Measurements from ENCODE around the gene CYBB. TPM values are rescaled to one million over a fixed set of nuclear protein-coding genes. Genes with fewer than 3 reads are reported as not detected.

Gene CYBB
- not detected for polyA plus RNA-seq (2013, experiment 1 of 2)
- polyA plus RNA-seq (2013, experiment 2 of 2): not detected

GRCh38 chrX:37779857-37780256 is at the start of gene CYBB:
TSS of gene CYBB (plus strand) at chrX:37780059. CDS start at chrX:37780078, 19 bp downstream.
- no peak within 1 kb of the TSS for H3K9ac ChIP-seq (ENCODE audit: low read length)
- H2AFZ ChIP-seq (ENCODE audit: low read depth, low read length): no peak within 1 kb of the TSS
- no peak within 1 kb of the TSS for H3K14ac ChIP-seq (ENCODE audit: low read length in 2 of 2)
- H3K18ac ChIP-seq (ENCODE audit: low read depth in 1 of 2, low read length in 2 of 2): no peak within 1 kb of the TSS
- H3K23ac ChIP-seq (ENCODE audit: low read length in 2 of 2): no peak within 1 kb of the TSS
- H3K9me3 ChIP-seq (ENCODE audit: control insufficient read depth, low read length): no peaks in the 10 kb centered on the region
- H3K27ac ChIP-seq (ENCODE audit: low read length, poor library complexity, severe bottlenecking): no peak within 1 kb of the TSS
- H4K91ac ChIP-seq (ENCODE audit: low read length): no peak within 1 kb of the TSS
- no peak within 1 kb of the TSS for H2BK12ac ChIP-seq (ENCODE audit: low read length in 2 of 2)
- H2BK120ac ChIP-seq (ENCODE audit: low read depth, low read length): no peak within 1 kb of the TSS
- H3K4me1 ChIP-seq (ENCODE audit: control insufficient read depth, insufficient read depth, low read depth, low read length): no peaks in the 10 kb centered on the region
- H3K79me1 ChIP-seq (replicated peaks; ENCODE audit: low read length, poor library complexity, severe bottlenecking): no peaks in the 10 kb centered on the region
- no peak within 1 kb of the TSS for H2BK5ac ChIP-seq (ENCODE audit: low read depth, low read length, poor library complexity, severe bottlenecking)
- no peak within 1 kb of the TSS for H3K4ac ChIP-seq (ENCODE audit: low read depth in 1 of 2, low read length in 2 of 2)
- DNase-seq: no peak
- H3K4me3 ChIP-seq (ENCODE audit: insufficient read depth in 1 of 2, low read depth in 1 of 2, low read length in 2 of 2): no peak within 1 kb of the TSS
- no peak within 1 kb of the TSS for H2AK5ac ChIP-seq (ENCODE audit: low read length, severe bottlenecking)
- H3K36me3 ChIP-seq (ENCODE audit: control insufficient read depth in 1 of 2, insufficient read depth in 2 of 2, low read depth in 1 of 2, low read length in 2 of 2): no peaks in the 10 kb centered on the region
- H3K27me3 ChIP-seq (ENCODE audit: control insufficient read depth in 1 of 2, insufficient read depth in 1 of 2, low read length in 2 of 2): peaks cover 0 to 10% of the 10 kb centered on the region in 2 experiments
- no peak within 1 kb of the TSS for H2BK15ac ChIP-seq (ENCODE audit: low read depth, poor library complexity, severe bottlenecking)
- WGBS: no CpG with 5 or more reads among the region's 2 CpGs
- no peak within 1 kb of the TSS for H3K4me2 ChIP-seq (ENCODE audit: low read length, poor library complexity, severe bottlenecking)
- no peak within 1 kb of the TSS for H4K8ac ChIP-seq (ENCODE audit: low read length)

GRCh38 chrX:37745354-37745753 is 34.5 kb upstream of the CYBB start:
- no peak overlapping the region for H2AK5ac ChIP-seq (ENCODE audit: low read length, severe bottlenecking)
- no peak overlapping the region for H2BK5ac ChIP-seq (ENCODE audit: low read depth, low read length, poor library complexity, severe bottlenecking)
- peak; percentile 55 for DNase-seq
- no peak overlapping the region for H3K4me2 ChIP-seq (ENCODE audit: low read length, poor library complexity, severe bottlenecking)
- H3K4ac ChIP-seq (ENCODE audit: low read depth in 1 of 2, low read length in 2 of 2): no peak overlapping the region
- no peak overlapping the region for H3K27ac ChIP-seq (ENCODE audit: low read length, poor library complexity, severe bottlenecking)
- H4K91ac ChIP-seq (ENCODE audit: low read length): no peak overlapping the region
- no peak overlapping the region for H3K4me3 ChIP-seq (ENCODE audit: insufficient read depth in 1 of 2, low read depth in 1 of 2, low read length in 2 of 2)
- H3K23ac ChIP-seq (ENCODE audit: low read length in 2 of 2): no peak overlapping the region
- no peak overlapping the region for H3K14ac ChIP-seq (ENCODE audit: low read length in 2 of 2)
- no peaks in the 10 kb centered on the region for H3K9me3 ChIP-seq (ENCODE audit: control insufficient read depth, low read length)
- H2AFZ ChIP-seq (ENCODE audit: low read depth, low read length): no peak overlapping the region
- no peak overlapping the region for H3K18ac ChIP-seq (ENCODE audit: low read depth in 1 of 2, low read length in 2 of 2)
- no peak overlapping the region for H2BK15ac ChIP-seq (ENCODE audit: low read depth, poor library complexity, severe bottlenecking)
- H2BK12ac ChIP-seq (ENCODE audit: low read length in 2 of 2): no peak overlapping the region
- peaks cover 0 to 14% of the 10 kb centered on the region in 2 experiments for H3K27me3 ChIP-seq (ENCODE audit: control insufficient read depth in 1 of 2, insufficient read depth in 1 of 2, low read length in 2 of 2)
- H3K79me1 ChIP-seq (replicated peaks; ENCODE audit: low read length, poor library complexity, severe bottlenecking): no peaks in the 10 kb centered on the region
- no peaks in the 10 kb centered on the region for H3K36me3 ChIP-seq (ENCODE audit: control insufficient read depth in 1 of 2, insufficient read depth in 2 of 2, low read depth in 1 of 2, low read length in 2 of 2)
- 30% methylated on average over 2 of the region's 3 CpGs for WGBS
- no peak overlapping the region for H4K8ac ChIP-seq (ENCODE audit: low read length)
- no peak overlapping the region for H3K9ac ChIP-seq (ENCODE audit: low read length)
- H2BK120ac ChIP-seq (ENCODE audit: low read depth, low read length): no peak overlapping the region
- peaks cover 4% of the 10 kb centered on the region for H3K4me1 ChIP-seq (ENCODE audit: control insufficient read depth, insufficient read depth, low read depth, low read length)

GRCh38 chrX:37745835-37746217 is 34.0 kb upstream of the CYBB start:
- Histone ChIP-seq H4K8ac (ENCODE audit: low read length) (no peak overlapping the region), H3K14ac (ENCODE audit: low read length in 2 of 2) (no peak overlapping the region), H3K27ac (ENCODE audit: low read length, poor library complexity, severe bottlenecking) (no peak overlapping the region), H4K91ac (ENCODE audit: low read length) (no peak overlapping the region), H3K4me3 (ENCODE audit: insufficient read depth in 1 of 2, low read depth in 1 of 2, low read length in 2 of 2) (no peak overlapping the region), H3K4me2 (ENCODE audit: low read length, poor library complexity, severe bottlenecking) (no peak overlapping the region), H3K36me3 (ENCODE audit: control insufficient read depth in 1 of 2, insufficient read depth in 2 of 2, low read depth in 1 of 2, low read length in 2 of 2) (no peaks in the 10 kb centered on the region), H3K27me3 (ENCODE audit: control insufficient read depth in 1 of 2, insufficient read depth in 1 of 2, low read length in 2 of 2) (peaks cover 0 to 9% of the 10 kb centered on the region in 2 experiments), H3K9ac (ENCODE audit: low read length) (no peak overlapping the region), H2AFZ (ENCODE audit: low read depth, low read length) (no peak overlapping the region), H3K18ac (ENCODE audit: low read depth in 1 of 2, low read length in 2 of 2) (no peak overlapping the region), H2BK15ac (ENCODE audit: low read depth, poor library complexity, severe bottlenecking) (no peak overlapping the region), H3K79me1 (replicated peaks; ENCODE audit: low read length, poor library complexity, severe bottlenecking) (no peaks in the 10 kb centered on the region), H3K4ac (ENCODE audit: low read depth in 1 of 2, low read length in 2 of 2) (no peak overlapping the region), H2AK5ac (ENCODE audit: low read length, severe bottlenecking) (no peak overlapping the region), H3K23ac (ENCODE audit: low read length in 2 of 2) (no peak overlapping the region), H2BK120ac (ENCODE audit: low read depth, low read length) (no peak overlapping the region), H2BK5ac (ENCODE audit: low read depth, low read length, poor library complexity, severe bottlenecking) (no peak overlapping the region), H3K9me3 (ENCODE audit: control insufficient read depth, low read length) (no peaks in the 10 kb centered on the region), H3K4me1 (ENCODE audit: control insufficient read depth, insufficient read depth, low read depth, low read length) (peaks cover 4% of the 10 kb centered on the region), H2BK12ac (ENCODE audit: low read length in 2 of 2) (no peak overlapping the region)
- 100% methylated on average over 1 of the region's 1 CpG for WGBS
- no peak for DNase-seq

GRCh38 chrX:37746218-37746941 is 33.5 kb upstream of the CYBB start:
- DNase-seq: peak; percentile 0
- H2BK120ac ChIP-seq (ENCODE audit: low read depth, low read length): no peak overlapping the region
- WGBS: 91% methylated on average over 5 of the region's 7 CpGs
- no peak overlapping the region for H2AFZ ChIP-seq (ENCODE audit: low read depth, low read length)
- peaks cover 4% of the 10 kb centered on the region for H3K4me1 ChIP-seq (ENCODE audit: control insufficient read depth, insufficient read depth, low read depth, low read length)
- H3K4ac ChIP-seq (ENCODE audit: low read depth in 1 of 2, low read length in 2 of 2): no peak overlapping the region
- H3K9me3 ChIP-seq (ENCODE audit: control insufficient read depth, low read length): no peaks in the 10 kb centered on the region
- no peak overlapping the region for H3K4me2 ChIP-seq (ENCODE audit: low read length, poor library complexity, severe bottlenecking)
- no peak overlapping the region for H4K8ac ChIP-seq (ENCODE audit: low read length)
- H2BK12ac ChIP-seq (ENCODE audit: low read length in 2 of 2): no peak overlapping the region
- H3K36me3 ChIP-seq (ENCODE audit: control insufficient read depth in 1 of 2, insufficient read depth in 2 of 2, low read depth in 1 of 2, low read length in 2 of 2): no peaks in the 10 kb centered on the region
- H3K9ac ChIP-seq (ENCODE audit: low read length): no peak overlapping the region
- peaks cover 0 to 8% of the 10 kb centered on the region in 2 experiments for H3K27me3 ChIP-seq (ENCODE audit: control insufficient read depth in 1 of 2, insufficient read depth in 1 of 2, low read length in 2 of 2)
- no peak overlapping the region for H3K18ac ChIP-seq (ENCODE audit: low read depth in 1 of 2, low read length in 2 of 2)
- no peak overlapping the region for H2AK5ac ChIP-seq (ENCODE audit: low read length, severe bottlenecking)
- H3K14ac ChIP-seq (ENCODE audit: low read length in 2 of 2): no peak overlapping the region
- no peak overlapping the region for H2BK15ac ChIP-seq (ENCODE audit: low read depth, poor library complexity, severe bottlenecking)
- H3K23ac ChIP-seq (ENCODE audit: low read length in 2 of 2): no peak overlapping the region
- H3K27ac ChIP-seq (ENCODE audit: low read length, poor library complexity, severe bottlenecking): no peak overlapping the region
- H3K79me1 ChIP-seq (replicated peaks; ENCODE audit: low read length, poor library complexity, severe bottlenecking): no peaks in the 10 kb centered on the region
- no peak overlapping the region for H2BK5ac ChIP-seq (ENCODE audit: low read depth, low read length, poor library complexity, severe bottlenecking)
- no peak overlapping the region for H4K91ac ChIP-seq (ENCODE audit: low read length)
- no peak overlapping the region for H3K4me3 ChIP-seq (ENCODE audit: insufficient read depth in 1 of 2, low read depth in 1 of 2, low read length in 2 of 2)

Data from mesenchymal stem cell (in vitro differentiated cells and primary cell).